GM12875 (cell line): Measurements from ENCODE around the gene RPL3.

Source experiments
- H3K4me3 ChIP-seq: one replicate; pipeline ENCODE4 v1.5.1; 2011; ENCODE audit warnings: low read depth, low read length, control low read depth
- CTCF ChIP-seq: IDR thresholded peaks from 2 replicates; pipeline ENCODE4 v1.5.1; 2011; ENCODE audit warnings: low read depth, mild to moderate bottlenecking, control low read depth, inconsistent platforms, low read length, moderate library complexity, borderline replicate concordance; ENCODE audit not compliant: insufficient read depth

Gene RPL3

GRCh38 chr22:39269095-39269790 is 50.2 kb downstream of the RPL3 start:
- no peak for TF ChIP-seq CTCF
- no peak overlapping the region for H3K4me3 ChIP-seq

- H3K4me3 ChIP-seq, result no peak overlapping the region
- no peak for TF ChIP-seq CTCF
These were observed 50.8 kb downstream of the RPL3 start for GRCh38 chr22:39268645-39269044.

GRCh38 chr22:39267974-39268373 is 51.4 kb downstream of the RPL3 start:
- TF ChIP-seq CTCF, result no peak
- H3K4me3 ChIP-seq, result no peak overlapping the region

DNA sequence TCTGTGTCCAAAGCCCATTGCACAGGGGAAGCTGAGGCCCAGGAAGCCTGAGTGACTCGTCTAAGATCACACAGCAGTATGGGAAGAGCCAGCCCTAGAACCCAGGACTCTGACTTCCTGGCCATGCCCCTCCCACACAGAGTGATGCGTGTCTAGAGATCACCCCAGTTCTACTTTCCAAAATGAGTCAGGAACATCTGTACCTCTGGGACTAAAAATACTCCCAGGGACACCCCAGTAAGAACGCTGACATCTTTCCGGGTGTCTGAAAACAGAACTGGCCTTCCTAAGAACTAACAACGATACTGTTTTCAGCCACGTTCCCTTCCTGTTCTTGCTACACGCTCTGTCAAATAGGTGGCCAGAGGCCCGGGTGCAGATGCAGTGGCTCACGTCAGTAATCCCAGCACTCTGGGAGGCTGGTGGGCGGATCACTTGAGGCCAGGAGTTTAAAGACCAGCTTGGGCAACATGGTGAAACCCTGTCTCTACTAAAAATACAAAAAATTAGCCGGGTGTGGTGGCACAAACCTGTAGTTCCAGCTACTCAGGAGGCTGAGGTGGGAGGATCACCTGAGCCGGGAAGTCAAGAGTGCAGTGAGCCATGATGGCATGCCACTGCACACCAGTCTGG is 52.9 kb downstream of the RPL3 start:
- TF ChIP-seq CTCF, result no peak
- H3K4me3 ChIP-seq, result no peak overlapping the region

DNA sequence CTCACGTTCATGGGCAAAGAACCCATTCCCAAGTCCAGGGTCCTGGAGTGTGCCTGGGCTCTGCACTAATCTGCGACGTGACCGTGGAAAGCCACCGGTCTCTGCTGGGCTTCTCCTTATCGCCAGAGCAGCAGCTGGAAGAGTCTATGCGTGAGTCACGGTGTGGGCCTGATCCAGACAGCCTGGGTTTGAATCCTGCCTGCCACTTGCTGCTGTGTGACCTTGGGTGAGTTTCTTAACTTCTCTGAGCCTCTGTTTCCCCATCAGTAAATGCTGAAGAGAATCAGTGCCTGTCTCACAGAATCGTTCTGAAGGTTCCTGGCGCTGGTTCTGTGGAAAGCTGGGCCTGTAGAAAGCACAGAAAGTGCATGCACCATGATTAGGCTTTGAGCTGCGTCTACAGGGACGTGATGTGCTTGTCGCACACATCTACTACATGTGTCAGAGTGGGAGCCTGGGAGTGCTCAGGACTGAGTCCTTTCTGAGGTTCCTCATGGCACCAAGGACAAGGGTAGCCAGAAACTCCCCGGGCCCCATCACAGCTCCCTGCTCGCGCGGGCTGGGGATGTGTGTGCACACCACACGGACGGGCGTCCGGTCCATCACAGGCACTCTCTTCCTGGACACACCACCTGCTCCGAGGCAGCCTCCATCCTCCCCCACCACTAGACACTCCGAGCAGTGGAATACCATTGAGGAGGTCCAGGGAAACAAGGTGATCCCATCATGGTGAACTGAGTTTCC is 54.1 kb downstream of the RPL3 start:
- H3K4me3 ChIP-seq, result no peak overlapping the region
- no peak for TF ChIP-seq CTCF

DNA sequence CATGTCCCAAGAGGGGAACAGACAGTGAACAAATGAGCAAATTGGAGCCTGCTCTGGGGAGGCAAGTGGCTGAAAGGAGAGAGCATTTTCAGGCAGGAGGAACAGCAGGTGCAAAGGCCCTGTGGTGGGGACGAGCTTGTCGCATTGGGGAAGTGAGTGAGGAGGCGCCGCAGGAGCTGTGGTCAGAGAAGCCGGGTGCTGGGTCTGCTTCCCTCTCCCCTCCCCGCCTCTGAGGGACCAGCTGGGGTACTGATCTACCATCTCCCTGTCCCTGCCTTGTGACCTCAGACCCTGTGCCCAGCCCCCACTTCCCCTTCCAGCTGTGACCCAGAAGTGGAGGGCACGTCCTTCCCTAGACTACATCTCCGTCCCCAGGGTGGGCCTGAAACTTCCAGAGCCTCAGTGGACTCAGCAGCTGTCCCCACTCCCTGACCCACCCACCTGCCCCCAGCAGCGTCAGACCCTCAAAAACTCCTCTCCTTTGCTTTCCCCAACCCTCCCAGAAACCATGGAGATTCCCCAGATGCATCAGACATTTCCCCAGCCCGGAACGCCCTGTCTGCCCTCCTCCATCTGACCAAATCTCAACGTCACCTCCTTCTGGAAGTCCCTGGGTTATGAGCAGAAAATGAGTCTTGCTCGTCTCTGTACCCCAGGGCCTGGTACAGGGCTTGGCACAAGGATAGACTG is 54.9 kb downstream of the RPL3 start:
- TF ChIP-seq CTCF, result no peak
- H3K4me3 ChIP-seq, result no peak overlapping the region
